ENCODE results near the gene RASSF7.

The RASSF7 gene

DNA sequence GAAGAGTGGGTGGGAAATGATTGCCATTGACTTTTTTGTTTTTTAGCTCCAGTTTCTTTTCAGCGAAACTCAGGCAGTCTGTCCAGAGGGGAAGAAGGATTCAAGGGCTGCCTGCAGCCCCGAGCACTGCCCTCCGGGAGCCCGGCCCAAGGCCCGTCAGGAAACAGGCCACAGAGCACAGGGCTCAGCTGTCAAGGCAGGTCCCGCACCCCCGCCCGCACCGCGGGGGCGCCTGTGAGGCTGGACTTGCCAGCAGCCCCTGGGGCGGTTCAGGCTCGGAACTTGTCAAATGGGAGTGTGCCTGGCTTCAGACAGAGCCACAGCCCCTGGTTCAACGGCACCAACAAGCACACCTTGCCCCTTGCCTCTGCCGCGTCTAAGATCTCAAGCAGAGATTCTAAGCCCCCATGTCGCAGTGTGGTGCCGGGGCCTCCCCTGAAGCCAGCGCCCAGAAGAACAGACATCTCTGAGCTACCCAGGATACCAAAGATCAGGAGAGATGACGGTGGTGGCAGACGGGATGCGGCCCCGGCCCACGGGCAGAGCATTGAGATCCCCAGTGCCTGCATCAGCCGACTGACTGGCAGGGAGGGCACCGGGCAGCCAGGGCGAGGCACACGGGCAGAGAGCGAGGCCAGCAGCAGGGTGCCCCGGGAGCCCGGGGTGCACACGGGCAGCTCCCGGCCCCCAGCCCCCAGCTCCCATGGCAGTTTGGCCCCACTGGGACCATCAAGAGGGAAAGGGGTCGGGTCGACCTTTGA lies 46.4 kb downstream of the RASSF7 start:
- TF ChIP-seq, protein P1, sequence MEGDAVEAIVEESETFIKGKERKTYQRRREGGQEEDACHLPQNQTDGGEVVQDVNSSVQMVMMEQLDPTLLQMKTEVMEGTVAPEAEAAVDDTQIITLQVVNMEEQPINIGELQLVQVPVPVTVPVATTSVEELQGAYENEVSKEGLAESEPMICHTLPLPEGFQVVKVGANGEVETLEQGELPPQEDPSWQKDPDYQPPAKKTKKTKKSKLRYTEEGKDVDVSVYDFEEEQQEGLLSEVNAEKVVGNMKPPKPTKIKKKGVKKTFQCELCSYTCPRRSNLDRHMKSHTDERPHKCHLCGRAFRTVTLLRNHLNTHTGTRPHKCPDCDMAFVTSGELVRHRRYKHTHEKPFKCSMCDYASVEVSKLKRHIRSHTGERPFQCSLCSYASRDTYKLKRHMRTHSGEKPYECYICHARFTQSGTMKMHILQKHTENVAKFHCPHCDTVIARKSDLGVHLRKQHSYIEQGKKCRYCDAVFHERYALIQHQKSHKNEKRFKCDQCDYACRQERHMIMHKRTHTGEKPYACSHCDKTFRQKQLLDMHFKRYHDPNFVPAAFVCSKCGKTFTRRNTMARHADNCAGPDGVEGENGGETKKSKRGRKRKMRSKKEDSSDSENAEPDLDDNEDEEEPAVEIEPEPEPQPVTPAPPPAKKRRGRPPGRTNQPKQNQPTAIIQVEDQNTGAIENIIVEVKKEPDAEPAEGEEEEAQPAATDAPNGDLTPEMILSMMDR (conservative IDR thresholded peaks at IDR 0.05), result no peak
- no peak overlapping the region; the same call in 1 of the 2 replicates for H3K27ac ChIP-seq

DNA sequence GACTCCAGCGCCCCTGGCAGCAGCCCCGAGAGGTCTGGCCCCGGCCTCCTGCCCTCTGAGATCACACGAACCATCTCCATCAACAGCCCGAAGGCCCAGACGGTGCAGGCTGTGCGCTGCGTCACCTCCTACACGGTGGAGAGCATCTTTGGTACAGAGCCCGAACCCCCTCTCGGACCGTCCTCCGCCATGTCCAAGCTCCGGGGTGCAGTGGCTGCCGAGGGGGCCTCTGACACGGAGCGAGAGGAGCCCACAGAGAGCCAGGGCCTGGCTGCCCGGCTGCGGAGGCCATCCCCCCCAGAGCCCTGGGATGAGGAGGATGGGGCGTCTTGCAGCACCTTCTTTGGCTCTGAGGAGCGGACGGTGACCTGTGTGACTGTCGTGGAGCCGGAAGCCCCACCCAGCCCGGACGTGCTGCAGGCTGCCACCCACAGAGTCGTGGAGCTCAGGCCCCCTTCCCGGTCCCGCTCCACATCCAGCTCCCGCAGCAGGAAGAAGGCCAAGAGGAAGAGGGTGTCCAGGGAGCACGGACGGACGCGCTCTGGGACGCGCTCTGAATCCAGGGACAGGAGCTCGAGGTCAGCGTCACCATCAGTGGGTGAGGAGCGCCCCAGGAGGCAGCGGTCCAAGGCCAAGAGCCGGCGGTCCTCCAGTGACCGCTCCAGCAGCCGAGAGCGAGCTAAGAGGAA lies 47.3 kb downstream of the RASSF7 start:
- H3K27ac ChIP-seq, result no peak overlapping the region
- TF ChIP-seq, protein P1 (conservative IDR thresholded peaks at IDR 0.05), result no peak

DNA sequence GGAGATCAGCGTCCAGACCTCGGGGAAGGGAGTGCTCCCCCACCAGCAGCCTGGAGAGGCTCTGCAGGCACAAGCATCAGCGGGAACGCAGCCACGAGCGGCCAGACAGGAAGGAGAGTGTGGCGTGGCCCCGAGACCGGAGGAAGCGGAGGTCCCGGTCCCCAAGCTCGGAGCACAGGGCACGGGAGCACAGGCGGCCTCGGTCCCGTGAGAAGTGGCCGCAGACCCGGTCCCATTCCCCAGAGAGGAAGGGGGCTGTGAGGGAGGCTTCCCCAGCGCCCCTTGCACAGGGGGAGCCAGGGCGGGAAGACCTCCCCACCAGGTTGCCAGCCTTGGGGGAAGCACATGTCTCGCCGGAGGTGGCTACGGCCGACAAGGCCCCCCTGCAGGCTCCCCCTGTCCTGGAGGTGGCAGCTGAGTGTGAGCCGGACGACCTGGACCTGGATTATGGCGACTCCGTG lies 48.1 kb downstream of the RASSF7 start:
- TF ChIP-seq, protein P1 (conservative IDR thresholded peaks at IDR 0.05), result no peak
- no peak overlapping the region for H3K27ac ChIP-seq

DNA sequence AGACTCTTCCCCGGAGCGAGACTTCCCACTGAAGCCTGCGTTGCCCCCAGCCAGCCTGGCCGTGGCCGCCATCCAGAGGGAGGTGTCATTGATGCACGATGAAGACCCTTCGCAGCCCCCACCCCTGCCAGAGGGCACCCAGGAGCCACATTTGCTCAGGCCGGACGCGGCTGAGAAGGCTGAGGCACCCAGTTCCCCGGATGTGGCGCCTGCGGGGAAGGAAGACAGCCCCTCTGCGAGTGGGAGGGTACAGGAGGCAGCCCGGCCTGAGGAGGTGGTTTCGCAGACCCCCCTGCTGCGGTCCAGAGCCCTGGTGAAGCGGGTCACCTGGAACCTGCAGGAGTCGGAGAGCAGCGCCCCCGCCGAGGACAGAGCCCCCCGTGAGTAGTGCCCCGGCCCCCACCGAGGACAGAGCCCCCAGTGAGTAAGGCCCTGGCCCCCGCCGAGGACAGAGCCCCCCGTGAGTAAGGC lies 48.6 kb downstream of the RASSF7 start:
- H3K27ac ChIP-seq, result no peak overlapping the region
- TF ChIP-seq, protein P1 (conservative IDR thresholded peaks at IDR 0.05), result no peak

DNA sequence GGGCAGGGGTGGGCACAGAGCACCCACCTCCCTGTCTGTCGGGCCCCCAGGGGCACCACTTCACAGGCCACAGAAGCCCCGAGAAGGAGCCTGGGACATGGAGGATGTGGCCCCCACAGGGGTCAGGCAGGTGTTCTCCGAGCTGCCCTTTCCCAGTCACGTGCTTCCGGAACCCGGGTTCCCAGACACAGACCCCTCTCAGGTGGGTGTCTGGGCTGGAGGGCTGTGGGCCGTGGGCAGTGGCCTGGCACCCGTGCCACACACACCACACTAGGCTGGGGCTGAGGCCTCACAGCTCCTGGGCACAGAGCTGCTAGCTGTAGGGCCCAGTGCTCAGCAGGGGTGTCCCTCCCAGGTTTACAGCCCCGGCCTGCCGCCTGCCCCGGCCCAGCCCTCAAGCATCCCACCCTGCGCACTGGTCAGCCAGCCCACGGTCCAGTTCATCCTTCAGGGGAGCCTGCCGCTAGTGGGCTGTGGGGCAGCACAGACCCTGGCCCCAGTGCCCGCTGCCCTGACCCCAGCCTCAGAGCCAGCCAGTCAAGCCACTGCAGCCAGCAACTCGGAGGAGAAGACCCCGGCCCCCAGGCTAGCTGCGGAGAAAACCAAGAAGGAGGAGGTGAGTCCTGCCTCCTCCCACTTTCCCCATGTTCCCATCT lies 49.5 kb downstream of the RASSF7 start:
- TF ChIP-seq, protein P1 (conservative IDR thresholded peaks at IDR 0.05), result no peak
- H3K27ac ChIP-seq, result no peak overlapping the region

DNA sequence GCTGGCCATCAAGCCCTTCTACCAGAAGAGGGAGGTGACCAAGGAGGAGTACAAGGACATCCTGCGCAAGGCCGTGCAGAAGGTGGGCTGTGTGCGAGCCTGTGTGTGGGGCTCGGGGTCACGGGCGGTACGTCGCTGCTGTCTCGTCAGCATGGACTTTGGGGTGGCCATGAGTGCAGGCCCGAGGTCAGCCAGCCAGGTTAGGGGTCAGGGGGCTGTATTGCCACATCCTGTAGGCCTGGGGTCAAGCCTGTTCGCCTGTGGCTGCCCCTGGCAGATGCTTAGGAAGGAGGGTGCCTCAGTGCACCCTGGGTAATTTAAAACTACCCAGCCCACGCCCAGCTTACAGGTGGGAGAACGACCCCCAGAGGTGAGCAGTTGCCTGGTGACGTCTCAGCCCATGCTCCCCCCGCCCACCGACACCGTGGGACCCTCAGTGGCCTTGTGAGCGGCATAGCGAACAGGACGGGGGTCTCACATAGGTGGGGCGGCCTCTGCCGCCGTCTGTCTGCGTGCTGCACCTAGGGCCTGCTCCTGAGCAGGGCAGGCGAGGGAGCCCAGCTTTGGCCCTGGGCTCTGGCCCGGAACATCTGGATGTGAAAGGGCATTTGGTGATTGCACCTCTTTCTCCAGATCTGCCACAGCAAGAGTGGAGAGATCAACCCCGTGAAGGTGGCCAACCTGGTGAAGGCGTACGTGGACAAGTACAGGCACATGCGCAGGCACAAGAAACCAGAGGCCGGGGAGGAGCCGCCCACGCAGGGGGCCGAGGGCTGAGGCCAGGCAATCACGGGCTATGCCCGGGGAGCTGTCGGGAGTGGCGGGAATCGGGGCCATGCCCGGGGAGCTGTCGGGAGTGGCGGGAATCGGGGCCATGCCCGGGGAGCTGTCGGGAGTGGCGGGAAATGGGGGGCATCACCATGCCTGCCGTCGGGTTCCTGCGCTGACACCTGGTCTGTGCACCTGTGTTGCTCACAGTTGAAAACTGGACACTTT lies 50.5 kb downstream of the RASSF7 start:
- TF ChIP-seq, protein P1 (conservative IDR thresholded peaks at IDR 0.05), result no peak
- H3K27ac ChIP-seq, result no peak overlapping the region
